Stimulated activated CD8-positive, alpha-beta memory T cell treated with anti-CD3 and anti-CD28 coated beads, Interleukin-15, amount 100 ng/mL, for 48 hours (primary cell): Measurements from ENCODE around the gene ABCG1.

ENCODE experiments used
- DNase-seq, 2 donors: peaks; one replicate each; pipeline ENCODE4 v3.0.0-alpha.2; 2020; ENCODE audit warnings: low read depth in 2 of 2

The ABCG1 gene

DNA sequence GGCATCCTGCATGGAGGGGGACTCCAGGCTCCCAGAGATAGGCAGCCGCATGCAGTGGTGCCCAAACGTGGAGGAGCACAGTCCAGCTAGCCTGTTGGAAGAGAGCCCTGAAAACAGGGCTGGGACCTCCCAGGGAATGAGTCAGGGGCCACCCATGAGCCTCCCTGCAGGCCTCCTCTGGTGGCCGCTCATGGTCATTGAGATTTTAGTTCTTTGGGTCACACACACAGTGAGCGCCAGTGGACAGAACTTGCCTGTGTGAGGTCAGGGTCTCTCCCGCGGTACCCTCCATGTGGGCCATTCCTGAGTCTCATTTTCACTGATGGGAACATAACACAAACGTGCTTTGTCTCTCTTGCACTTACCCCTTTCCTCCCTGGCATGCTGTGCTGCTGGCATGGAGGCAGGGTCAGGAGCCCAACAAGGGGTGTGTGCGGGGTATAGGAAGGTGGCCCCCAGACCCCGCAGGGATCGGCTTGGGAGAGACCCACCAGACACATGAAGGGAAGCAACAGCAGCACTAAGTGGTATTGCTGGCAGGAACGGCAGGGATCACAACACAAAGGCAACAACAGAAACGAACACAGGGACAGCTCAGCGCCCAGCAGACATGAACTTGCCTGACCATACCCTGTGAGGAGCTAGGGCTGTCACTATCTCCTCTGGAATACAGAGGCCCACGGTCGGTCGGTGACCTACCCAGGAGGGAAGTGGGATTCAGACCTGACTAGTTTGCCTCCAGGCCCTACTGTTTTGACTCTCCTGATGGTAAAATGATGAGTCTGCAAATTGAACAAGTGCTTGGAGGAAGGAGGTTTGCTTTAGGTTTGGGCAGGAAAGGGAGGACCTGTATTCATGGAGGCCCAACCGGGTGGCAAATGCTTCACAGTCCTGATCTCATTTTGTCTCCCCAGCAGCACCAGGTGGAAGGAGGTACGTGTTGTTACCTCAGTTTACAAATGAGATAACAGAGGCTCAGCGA, 31.8 kb downstream of the ABCG1 start:
- no peak for DNase-seq

DNA sequence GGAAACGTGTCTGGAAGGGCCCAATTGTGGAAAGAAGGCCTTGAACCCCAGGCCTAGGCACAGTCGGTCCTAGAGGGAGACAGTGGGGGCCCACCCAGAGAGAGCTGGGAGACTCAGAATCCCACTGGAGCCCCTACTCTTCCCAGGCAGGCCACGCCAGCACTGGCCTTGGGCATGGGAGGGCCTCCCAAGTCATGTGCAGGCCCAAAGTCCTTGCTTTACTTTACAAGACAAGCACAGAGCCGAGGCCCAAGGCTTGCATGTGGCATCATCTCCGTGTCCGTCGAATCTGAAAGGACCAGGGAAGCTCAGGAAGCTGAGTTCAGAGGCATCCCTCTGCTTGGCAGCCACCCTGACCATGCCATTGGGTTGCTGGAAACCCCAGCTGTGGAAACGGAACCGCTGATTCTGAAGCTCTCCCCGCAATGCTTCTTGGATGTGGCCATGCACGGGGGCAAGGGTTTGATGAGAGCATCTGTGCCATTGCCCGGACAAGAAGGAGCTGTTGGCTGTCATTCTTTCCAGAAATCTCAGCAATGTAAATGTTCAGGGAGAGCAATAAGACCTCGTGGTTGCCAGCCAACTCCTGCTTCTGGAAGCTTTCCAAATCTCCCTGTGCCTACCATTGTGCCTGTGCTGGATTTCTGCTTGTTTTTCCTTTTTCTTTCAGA, 32.8 kb downstream of the ABCG1 start:
- no peak for DNase-seq

DNA sequence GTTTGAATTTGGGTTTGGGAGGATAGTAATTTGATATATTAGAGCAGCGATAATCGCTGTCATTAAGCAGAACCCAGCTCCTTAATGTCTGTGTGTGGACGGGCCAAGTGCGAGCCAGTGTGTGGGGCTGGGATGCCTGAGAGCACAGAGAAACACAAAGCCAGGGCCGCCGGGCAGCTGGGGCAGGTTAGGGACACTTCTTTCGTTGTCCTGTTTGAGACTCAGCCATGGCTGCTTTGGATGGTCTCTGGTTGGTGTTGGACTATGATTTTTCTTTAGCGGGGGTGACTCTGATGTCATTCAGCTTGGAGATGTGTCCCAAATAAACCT, 33.4 kb downstream of the ABCG1 start:
- DNase-seq, result no peak

DNA sequence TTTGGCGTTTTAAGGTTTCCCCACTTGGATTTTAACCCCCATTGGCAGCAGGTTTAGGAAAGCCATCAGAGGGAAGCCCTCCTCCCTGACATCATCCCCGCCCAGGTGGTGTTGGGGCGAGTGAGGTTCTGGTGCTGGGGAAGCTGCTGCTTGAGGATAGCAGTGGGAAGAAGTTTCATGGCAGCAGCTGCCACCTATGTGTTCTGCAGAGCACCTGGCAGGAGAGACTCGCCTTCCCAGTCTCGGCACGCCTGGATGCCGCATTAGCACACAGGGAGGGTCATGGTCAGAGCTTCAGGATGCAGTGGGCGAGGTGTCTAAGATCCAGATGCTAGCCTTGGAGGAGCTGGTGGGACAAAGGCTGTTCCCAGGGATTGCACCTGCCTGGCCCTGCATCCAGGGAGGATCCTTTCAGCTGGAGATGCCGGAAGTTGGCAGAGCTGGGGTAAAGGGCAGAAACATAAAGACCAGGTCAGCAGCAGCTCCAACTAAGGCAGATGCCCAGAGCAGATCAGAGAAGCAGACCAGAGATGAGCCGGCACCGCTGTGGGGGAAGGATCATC, 33.9 kb downstream of the ABCG1 start:
- no peak for DNase-seq

DNA sequence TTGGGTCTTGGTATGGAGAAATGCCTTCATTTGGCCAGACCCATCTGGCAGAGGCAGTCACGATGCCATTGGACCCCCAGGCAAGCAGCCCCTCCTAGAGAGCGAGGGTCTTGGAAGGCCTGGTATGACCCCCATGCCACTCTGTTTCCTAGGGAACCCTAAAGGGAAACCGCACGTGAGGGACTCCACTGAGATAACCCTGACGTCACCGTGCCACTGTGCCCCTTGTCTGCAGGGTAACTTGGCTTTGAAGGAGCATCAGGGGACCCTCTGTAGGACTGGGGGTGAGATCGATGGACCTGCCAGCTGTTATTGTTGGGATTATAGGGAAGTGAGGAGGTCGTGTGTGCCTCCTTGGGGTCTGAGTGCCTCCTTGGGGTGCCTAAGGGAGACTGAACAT, 34.5 kb downstream of the ABCG1 start:
- no peak for DNase-seq

DNA sequence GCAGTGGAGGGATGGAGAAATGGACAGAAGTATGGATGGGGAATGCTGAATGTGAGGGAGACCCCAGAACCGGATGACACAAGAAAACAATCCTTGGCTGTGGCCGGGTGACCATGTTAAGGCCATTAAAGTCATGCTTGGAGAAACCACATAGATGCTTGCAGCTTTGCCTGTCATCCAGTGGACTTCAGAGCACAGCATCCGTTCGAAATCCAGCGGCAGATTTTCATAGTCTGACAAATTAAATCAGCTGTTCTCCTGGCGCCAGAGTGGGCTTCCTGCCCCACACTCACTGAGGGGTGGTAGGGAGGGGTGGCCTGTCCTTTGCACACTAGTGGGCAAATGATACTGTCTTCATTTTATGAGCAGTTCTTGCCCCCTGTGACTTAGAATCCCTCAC, 35.1 kb downstream of the ABCG1 start:
- DNase-seq, result no peak

DNA sequence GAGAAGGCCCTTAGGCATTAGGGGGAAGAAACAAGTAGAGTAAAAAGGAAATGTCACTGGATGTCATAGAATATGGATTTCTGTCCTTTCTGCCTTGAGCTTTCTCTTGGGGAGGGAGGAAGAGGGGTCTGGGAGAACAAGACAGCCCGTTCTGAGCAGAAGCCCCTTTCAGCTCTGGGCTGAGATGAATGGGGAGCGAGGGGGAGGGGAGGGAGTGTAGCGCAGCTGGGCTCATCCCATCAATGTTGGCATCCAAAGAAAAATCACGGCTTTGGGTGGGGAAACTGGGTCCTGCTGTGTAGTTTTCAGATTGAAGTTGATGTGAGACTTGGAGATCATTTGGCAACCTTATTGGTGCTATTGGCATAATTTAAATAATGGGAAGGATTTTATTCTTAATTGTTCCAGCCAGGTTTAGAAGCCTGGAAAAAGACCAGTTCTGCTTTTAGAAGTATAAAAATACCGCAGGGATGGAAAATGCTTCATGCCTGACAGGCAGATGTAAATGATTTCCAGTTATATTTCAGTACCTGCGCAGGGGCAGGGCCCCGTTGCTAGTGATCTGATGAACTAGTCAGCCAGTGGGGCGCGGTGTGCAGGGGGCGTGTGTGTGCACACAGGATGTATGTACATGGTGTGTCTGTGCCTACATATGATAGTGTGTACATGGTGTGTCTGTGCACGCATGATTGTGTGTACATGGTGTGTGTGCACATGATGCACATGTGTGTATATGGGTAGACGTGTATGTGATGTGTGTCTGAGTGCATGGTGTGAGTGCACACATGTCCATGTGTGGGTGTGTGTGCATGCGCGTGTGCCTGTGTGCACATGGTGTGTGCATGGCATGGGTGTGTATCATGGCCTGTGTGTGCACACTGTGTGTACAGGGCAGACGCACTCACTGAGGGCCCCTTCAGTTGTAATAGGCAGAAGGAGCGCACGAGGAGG, 36.0 kb downstream of the ABCG1 start:
- DNase-seq, result no peak

DNA sequence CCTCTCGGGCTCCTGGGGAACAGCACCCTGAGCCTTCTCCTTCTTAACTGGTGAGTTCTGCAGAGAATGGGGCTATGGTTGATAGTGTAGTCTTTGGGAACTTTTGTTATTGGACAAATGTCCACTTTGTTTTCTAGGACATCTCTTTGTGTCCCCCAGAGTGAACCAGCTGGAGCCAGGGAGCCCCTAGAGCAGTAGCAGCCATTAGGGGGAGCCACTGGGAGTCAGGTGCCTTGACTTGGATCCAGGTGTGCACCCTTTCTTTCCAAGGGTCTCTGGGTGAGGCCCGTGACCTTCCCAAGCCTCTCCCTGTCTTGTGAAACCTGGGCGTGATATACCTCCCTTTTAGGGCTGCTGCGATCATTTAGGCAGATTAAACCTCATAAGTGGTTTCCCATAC, 36.9 kb downstream of the ABCG1 start:
- DNase-seq, result no peak

DNA sequence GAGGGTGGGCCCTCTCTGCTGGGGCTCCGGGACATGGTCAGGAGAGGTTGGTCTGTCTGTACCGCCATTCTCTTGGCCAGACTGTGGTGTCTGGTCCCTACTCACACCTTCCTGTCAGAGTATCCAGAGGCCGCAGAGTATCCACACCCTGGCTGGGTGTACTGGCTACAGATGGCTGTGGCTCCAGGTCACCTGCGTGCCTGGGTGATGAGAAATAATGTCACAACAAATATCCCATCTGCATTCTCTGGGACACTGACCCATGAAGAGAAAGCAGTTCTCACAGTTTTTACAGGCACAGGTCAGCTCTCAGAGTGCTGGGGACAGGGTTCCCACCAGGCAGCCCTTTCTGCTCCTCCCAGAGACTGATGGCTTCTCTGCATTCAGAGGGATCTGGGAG, 37.4 kb downstream of the ABCG1 start:
- no peak for DNase-seq

DNA sequence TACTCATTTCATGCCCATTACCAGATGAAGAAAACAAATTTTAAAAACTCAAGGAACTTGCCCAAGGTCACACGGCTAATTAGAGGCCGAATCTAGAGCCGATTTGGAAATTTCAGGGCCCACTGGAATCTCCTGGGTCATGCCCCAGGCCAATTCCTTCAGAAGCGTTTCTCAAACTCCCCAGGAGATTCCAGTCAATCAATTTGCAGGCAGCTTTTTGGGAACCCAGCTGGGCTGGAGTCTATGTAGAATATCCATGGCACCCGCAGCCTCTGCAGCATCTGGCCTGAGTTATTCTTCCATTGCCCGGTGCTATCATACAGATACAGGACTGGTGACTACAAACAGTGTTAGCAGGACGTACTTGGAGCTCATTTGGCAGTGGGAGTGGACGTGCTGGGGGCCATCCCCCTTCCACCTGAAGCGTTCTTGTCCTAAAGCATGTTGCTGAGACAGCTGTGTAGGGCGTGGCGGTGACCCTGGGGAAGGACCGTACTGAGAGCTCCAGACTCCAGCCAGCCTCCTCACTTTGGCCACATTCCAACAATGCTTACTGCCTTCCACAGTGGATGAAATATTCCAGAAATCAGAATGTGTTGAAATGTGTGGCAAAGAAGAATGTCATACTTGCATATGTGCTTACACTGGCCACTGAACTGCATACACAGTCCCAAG, 38.3 kb downstream of the ABCG1 start:
- no peak for DNase-seq

DNA sequence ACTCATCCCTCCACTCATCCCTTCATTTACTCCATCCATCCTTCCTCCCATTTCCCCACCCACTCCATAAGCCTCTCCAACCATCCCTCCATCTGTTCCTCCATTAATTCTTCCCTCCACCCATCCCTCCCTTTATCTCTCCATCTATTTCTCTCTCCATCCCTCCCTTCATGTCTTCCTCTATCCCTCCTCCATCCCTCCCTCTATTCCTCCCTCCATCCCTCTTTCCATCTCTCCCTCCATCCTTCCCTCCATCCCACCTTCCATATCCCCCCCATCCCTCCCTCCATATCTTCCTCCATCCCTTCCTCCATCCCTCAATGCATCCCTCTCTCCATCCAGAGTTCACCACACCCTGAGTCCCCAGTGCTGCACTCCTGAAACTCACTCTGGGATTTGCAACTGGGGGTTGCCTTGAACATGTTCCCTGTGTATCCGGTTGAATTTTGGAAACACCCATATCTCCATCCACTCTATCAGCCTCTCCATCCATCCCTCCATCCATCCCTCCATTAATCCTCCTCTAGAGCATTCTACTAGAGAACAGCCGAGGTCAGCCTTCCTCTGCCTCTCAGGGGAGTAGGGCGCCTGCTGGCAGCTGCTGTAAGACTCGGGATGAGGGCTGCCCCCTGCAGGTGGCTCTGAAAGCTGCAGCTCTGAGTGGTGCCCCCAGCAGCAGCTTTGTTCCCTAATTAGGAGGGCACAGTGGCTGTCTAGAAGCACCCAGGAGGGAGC, 39.4 kb downstream of the ABCG1 start:
- DNase-seq, result peak; percentile 61 to 64

DNA sequence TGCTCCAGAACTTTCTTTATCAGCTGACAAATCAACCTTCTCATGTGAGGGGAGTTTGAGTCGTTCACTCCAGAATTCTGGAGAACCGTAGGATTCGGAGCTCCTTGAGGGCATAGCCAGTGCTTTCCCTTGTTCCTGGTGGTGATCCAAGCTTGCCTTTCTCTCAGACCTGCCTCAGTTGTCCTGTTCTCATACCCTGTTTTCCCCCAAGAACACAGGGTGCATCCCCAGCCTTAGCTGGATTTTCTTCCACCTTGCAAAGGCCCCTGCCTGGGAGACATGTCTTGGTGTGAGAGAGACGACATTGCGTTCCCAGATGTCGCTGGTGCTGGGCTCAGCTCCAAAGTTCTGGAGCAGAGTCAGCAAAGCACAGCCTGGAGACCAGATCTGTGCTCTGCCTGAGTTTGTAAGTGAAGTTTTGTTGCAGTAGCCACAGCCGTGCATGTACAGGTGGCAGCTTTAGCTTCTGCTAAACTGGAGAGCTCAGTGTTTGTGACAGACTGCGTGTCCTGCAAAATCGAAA, 40.0 kb downstream of the ABCG1 start:
- no peak for DNase-seq

DNA sequence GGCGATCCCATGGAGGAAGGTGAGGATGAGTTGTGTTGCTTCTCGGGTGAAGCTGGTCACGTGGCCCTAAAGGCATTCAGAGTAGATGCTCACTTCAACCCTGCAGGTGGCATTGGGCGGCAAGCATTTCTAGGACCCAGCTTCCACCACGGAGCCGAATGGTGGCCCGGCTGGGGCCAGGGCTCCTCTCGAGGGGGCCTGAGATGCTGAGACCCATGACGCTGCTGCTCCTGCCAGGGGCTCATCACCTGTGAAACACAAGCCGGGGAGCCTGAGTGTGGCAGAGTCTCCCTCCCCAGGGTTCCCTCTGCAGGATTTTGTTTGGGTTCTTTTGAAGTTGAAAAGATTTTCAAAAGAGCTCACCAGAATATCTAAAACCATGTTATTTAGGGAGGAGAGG, 41.2 kb downstream of the ABCG1 start:
- DNase-seq, result no peak

DNA sequence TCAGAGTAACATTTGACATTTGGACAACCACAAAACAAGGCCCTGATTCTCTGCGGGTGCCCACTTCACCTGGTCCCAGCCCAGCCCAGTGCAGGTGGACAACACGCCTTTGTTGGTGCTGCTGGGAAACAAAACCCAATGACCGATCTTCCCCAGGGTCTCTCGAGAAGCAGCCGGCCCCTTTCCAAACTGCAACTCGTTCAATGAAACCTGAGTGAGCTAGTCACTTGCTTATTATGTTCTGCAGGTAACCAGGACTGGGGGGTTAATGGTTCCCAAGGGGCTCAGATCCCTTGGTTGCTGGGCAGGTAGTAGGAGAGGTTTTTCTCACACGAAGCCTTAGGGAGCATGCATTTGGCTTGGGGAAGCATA, 42.9 kb downstream of the ABCG1 start:
- no peak for DNase-seq

DNA sequence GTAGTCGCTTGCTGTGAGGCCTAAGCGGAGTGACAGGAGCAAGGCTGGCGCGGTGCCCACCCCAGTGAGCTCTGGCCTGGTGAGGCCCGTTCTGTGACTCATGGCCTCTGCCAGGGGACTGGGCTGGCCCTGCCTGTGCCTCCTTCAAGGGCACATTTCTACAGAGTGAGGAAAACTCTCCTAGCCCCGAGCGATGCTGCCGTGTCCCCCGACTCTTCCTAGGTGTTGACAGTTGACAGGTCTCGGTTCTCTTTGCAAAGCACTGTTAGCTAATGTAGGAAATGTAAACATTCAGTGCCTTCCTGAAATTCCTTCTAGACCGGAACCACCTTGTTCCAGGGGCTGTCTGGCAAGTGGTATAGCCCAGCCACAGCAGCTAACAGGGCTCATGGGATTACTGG, 43.9 kb downstream of the ABCG1 start:
- DNase-seq, result no peak

DNA sequence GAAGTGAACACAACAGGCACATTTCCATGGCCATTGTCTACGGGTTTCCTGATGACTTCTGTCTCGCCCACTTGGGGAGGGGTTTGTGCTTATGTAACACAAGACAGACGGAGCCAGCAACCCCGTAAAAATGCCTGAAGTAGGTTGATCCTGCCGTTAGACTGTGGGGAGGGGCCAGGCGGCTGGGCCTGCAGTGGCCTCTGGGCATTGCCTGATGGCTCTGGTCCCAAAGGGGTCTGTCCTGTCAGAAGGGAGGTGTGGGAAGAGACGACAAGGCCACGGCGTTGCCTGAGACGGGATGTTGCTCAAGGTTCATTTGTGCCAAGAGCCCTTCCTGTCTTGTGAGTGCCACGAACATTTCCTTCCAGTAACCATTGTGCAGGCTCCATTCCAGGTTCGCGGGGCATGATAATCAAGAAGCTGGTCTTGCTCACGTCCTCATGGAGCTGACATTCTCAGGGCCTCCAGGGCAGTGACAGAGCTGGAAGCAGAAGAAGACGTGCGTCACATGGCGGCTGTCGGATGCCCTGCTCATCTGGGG, 44.7 kb downstream of the ABCG1 start:
- no peak for DNase-seq

DNA sequence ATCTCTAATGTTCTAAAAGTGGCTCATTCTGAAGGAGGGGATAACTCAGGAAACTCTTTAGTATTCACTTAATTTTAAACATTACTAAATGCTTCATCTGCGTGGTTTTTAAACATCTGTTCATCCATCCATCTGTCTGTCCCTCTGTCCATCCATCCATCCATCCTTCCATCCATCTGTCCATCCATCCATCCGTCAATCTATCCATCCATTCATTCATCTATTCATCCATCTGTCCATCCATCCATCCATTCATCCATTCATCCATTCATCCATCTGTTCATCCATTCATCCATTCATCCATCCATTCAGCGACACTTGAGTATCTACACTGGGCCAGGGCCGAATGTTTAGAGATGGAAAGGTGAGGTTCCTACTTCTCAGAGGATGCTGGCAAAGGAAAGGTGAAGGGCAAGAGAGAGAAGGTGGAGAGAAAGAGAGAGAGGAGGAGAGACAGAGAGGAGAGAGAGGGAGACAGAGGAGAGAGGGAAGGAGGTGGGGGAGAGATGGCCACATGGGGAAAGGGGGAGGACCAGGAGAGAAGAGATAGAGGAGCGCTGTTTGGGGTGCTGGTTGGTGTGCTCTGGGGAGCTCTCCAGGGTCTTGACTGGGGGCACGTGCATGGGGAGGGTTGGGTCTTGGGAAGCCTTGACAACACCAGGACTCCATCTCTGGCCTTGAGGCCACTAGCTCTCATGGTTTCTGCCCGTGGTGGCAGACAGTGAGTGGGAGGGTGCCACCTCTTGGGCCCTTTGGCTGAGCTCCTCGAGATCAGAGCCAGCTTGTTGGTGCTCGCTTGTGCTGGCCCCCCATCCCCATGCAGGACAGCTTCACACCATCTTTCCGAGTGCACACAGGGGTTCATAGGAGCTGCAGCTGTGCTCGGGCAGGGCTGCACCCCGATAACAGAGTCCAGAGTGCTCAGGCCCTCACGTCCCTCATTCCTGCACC, 45.6 kb downstream of the ABCG1 start:
- DNase-seq, result no peak

DNA sequence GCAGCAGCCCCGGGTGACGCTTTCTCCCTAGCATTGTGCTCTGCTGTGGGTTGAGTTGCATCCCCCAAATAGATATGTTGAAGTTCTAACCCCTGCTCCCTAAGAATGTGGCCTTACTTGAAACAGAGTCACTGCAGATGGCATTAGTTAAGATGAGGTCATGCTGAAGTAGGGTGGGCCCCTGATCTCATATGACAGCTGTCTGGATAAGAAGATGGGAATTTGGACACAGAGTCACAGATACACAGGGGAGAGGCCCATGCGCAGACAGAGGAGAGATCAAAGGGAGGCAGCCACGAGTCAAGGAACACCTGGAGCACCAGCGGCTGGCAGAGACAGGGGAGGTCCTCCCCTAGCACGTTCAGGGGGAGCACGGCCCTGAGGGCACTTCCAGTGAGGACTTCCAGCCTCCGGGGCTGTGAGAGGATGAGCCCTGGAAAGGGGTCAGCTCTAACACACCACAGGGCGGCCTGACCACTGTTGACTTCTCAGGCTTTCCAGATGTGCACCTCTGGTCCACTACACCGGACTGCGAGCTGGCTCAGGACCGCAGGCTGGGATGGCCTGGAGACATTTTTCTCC, 46.4 kb downstream of the ABCG1 start:
- DNase-seq, result no peak
